GM23338 (cell line): ENCODE measurements around the gene TTC3. TPM values are rescaled to one million over a fixed set of nuclear protein-coding genes. Genes with fewer than 3 reads are reported as not detected.

Experiments used
- ATAC-seq: fragments of 200-7000 bp; cut with Tn5 transposase; 3 replicates; pipeline ENCODE4 v1.9.1; 2020
- DNase-seq: peaks from one replicate; pipeline ENCODE4 v3.0.0-alpha.2; 2015; ENCODE audit warnings: low spot score
- H2AFZ ChIP-seq: fragments of 200-600 bp; sonication (generic); 2 replicates; pipeline ENCODE4 v1.8.0; 2016; ENCODE audit warnings: antibody characterized with exemption, mild to moderate bottlenecking, moderate library complexity
- H3F3A ChIP-seq: fragments of 200-600 bp; sonication (generic); replicated peaks from 2 replicates; pipeline ENCODE4 v1.8.0; 2017; ENCODE audit warnings: antibody characterized with exemption, mixed run types, low read depth
- H3K27ac ChIP-seq: fragments of 200-600 bp; sonication (generic); 2 replicates; pipeline ENCODE4 v1.6.1; 2016; ENCODE audit warnings: low read depth
- H3K27me3 ChIP-seq: fragments of 200-600 bp; sonication (generic); 2 replicates; pipeline ENCODE4 v1.8.0; 2016; ENCODE audit warnings: mild to moderate bottlenecking, mixed run types, moderate library complexity; ENCODE audit not compliant: insufficient read depth
- H3K36me3 ChIP-seq: fragments of 200-600 bp; sonication (generic); 2 replicates; pipeline ENCODE4 v1.8.0; 2016; ENCODE audit warnings: mild to moderate bottlenecking; ENCODE audit not compliant: insufficient read depth
- H3K4me1 ChIP-seq: fragments of 200-600 bp; sonication (generic); 2 replicates; pipeline ENCODE4 v1.8.0; 2016; ENCODE audit warnings: mild to moderate bottlenecking, moderate library complexity; ENCODE audit not compliant: insufficient read depth
- H3K4me2 ChIP-seq: fragments of 200-600 bp; sonication (generic); 2 replicates; pipeline ENCODE4 v1.7.1; 2017; ENCODE audit warnings: mixed run types
- H3K4me3 ChIP-seq: fragments of 200-600 bp; sonication (generic); 2 replicates; pipeline ENCODE4 v1.6.1; 2016; ENCODE audit warnings: mixed run types
- H3K79me2 ChIP-seq: fragments of 200-600 bp; sonication (generic); replicated peaks from 2 replicates; pipeline ENCODE4 v1.8.0; 2017; ENCODE audit warnings: mild to moderate bottlenecking; ENCODE audit not compliant: insufficient read depth
- H3K9me2 ChIP-seq: fragments of 200-600 bp; sonication (generic); 2 replicates; pipeline ENCODE4 v1.8.0; 2017; ENCODE audit not compliant: insufficient read depth
- H4K20me1 ChIP-seq: fragments of 200-600 bp; sonication (generic); replicated peaks from 2 replicates; pipeline ENCODE4 v1.8.0; 2017; ENCODE audit warnings: mild to moderate bottlenecking; ENCODE audit not compliant: insufficient read depth
- H3K27ac Mint-ChIP-seq: 2 replicates; pipeline ENCODE4 v1.8.0; 2020; ENCODE audit warnings: inconsistent platforms, mild to moderate bottlenecking, moderate library complexity, mixed read lengths
- H3K27me3 Mint-ChIP-seq: 3 replicates; pipeline ENCODE4 v1.8.0; 2022; ENCODE audit warnings: low read depth, mild to moderate bottlenecking, moderate library complexity, mixed read lengths, inconsistent platforms; ENCODE audit not compliant: insufficient read depth, poor library complexity
- H3K36me3 Mint-ChIP-seq: 3 replicates; pipeline ENCODE4 v1.8.0; 2021; ENCODE audit warnings: low read depth, mild to moderate bottlenecking, inconsistent platforms, moderate library complexity, mixed read lengths
- H3K4me1 Mint-ChIP-seq: 3 replicates; pipeline ENCODE4 v1.8.0; 2020; ENCODE audit warnings: mild to moderate bottlenecking, inconsistent platforms, mixed read lengths
- H3K4me3 Mint-ChIP-seq: 3 replicates; pipeline ENCODE4 v1.8.0; 2021; ENCODE audit warnings: moderate library complexity, mild to moderate bottlenecking, inconsistent platforms, mixed read lengths
- H3K9me3 Mint-ChIP-seq: 3 replicates; pipeline ENCODE4 v1.8.0; 2020; ENCODE audit warnings: moderate library complexity, mild to moderate bottlenecking, inconsistent platforms, mixed read lengths
- CREB1 ChIP-seq: fragments of 250-450 bp; sonication (Bioruptor Pico); IDR thresholded peaks from 2 replicates; pipeline ENCODE4 v1.5.0; 2020; ENCODE audit warnings: low read depth, mild to moderate bottlenecking, moderate library complexity
- EZH2 ChIP-seq: fragments of 200-600 bp; sonication (generic); IDR thresholded peaks from one replicate; pipeline ENCODE4 v1.8.0; 2017; ENCODE audit warnings: antibody characterized with exemption, mild to moderate bottlenecking, low read depth; ENCODE audit not compliant: unreplicated experiment
- EZH2phosphoT487 ChIP-seq: fragments of 200-600 bp; sonication (generic); IDR thresholded peaks from one replicate; pipeline ENCODE4 v1.8.1; 2018; ENCODE audit warnings: antibody characterized with exemption; ENCODE audit not compliant: unreplicated experiment
- POLR2AphosphoS5 ChIP-seq: IDR thresholded peaks from 2 replicates; pipeline ENCODE4 v1.6.1; 2016; ENCODE audit warnings: antibody characterized with exemption, low read depth
- ZNF114 ChIP-seq: fragments of 250-450 bp; sonication (Bioruptor Pico); IDR thresholded peaks from 2 replicates; pipeline ENCODE4 v1.5.0; 2020; ENCODE audit warnings: mild to moderate bottlenecking, moderate library complexity
- ZNF331 ChIP-seq: fragments of 250-450 bp; sonication (Bioruptor Pico); IDR thresholded peaks from 2 replicates; pipeline ENCODE4 v1.5.0; 2020; ENCODE audit warnings: low read depth, mild to moderate bottlenecking, moderate library complexity
- polyA plus RNA-seq: library from polyadenylated mRNA; unstranded; fragments of >200 nt; fragmentation: Nextera tagmentation; extraction: Ambion mirVana; gene quantifications from 2 replicates; pipeline ENCODE4 v1.2.1, GENCODE V29; 2016
- total RNA-seq: library from RNA; depleted of rRNA; stranded (reverse); fragments of >200 nt; shearing (Covaris generic); gene quantifications from 2 replicates; pipeline ENCODE4 v1.2.3, GENCODE V29; 2014
- TF ChIP-seq, protein P1 (sequence below), 2 experiments: fragments of 200-600 bp in 1 of 2; sonication (generic) in 1 of 2; conservative IDR thresholded peaks; 2 replicates each; pipeline versions ENCODE4 v1.5.1 to v1.6.1; 2016 to 2017; ENCODE audit warnings: antibody characterized with exemption in 2 of 2, low read depth in 2 of 2, mild to moderate bottlenecking in 2 of 2, moderate library complexity in 1 of 2
- TF ChIP-seq, protein P2 (sequence below): fragments of 250-450 bp; sonication (Bioruptor Pico); IDR thresholded peaks from 2 replicates; pipeline ENCODE4 v1.5.0; 2020; ENCODE audit warnings: mild to moderate bottlenecking, moderate library complexity
- TF ChIP-seq, protein P3 (sequence below): IDR thresholded peaks from one replicate; pipeline ENCODE4 v1.6.1; 2018; ENCODE audit warnings: antibody characterized with exemption; ENCODE audit not compliant: unreplicated experiment

Gene TTC3
- total and polyA plus RNA-seq, 2 experiments from 2014 or later = 28.9 to 48.6 TPM

DNA sequence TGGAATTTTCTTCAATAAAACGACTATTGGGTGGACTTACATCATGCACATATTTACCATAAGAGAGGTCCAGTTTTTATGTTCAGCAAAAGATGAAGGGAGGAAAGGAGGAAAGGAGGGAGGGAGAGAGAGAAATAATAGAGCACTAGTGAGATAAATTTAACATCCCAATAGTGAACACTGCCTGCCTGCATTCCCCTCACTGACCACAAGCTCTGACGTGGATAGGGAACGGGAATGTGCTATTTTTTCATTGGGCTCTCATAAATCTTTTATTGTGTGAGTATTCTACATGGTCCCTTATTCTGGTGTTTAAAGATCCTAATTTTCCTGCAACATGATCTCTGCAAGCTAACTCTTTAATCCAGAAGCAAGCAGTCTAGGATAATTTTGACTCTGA is 82.1 kb downstream of the TTC3 start:
- Histone ChIP-seq H3K79me2 (no peaks in the 10 kb centered on the region), H3K4me3 (no peak overlapping the region), H3K27ac (no peak overlapping the region), H3F3A (0 out of 2 replicates have a peak, but pooled peaks cover 3% of the 10 kb centered on the region), H2AFZ (no peak overlapping the region), H3K27me3 (no peaks in the 10 kb centered on the region), H3K9me2 (no peaks in the 10 kb centered on the region), H3K4me1 (peaks cover 5% of the 10 kb centered on the region; the same call in 1 of the 2 replicates), H3K4me2 (no peak overlapping the region), H3K36me3 (no peaks in the 10 kb centered on the region), H4K20me1 (no peaks in the 10 kb centered on the region)
- ATAC-seq (peak; percentile 80), DNase-seq (peak; percentile 51)
- H3K27ac Mint-ChIP-seq = peak overlapping the region; percentile 23; the same call in 1 of the 2 replicates
- peaks cover 8% of the 10 kb centered on the region for H3K4me1 Mint-ChIP-seq
- H3K36me3 Mint-ChIP-seq = no peaks in the 10 kb centered on the region
- no peaks in the 10 kb centered on the region for H3K9me3 Mint-ChIP-seq
- TF ChIP-seq CREB1 (CRISPR knock-in tag) (peak; percentile 45; the same call in 1 of the 2 replicates), EZH2 (no peak)
- TF ChIP-seq, protein P1, sequence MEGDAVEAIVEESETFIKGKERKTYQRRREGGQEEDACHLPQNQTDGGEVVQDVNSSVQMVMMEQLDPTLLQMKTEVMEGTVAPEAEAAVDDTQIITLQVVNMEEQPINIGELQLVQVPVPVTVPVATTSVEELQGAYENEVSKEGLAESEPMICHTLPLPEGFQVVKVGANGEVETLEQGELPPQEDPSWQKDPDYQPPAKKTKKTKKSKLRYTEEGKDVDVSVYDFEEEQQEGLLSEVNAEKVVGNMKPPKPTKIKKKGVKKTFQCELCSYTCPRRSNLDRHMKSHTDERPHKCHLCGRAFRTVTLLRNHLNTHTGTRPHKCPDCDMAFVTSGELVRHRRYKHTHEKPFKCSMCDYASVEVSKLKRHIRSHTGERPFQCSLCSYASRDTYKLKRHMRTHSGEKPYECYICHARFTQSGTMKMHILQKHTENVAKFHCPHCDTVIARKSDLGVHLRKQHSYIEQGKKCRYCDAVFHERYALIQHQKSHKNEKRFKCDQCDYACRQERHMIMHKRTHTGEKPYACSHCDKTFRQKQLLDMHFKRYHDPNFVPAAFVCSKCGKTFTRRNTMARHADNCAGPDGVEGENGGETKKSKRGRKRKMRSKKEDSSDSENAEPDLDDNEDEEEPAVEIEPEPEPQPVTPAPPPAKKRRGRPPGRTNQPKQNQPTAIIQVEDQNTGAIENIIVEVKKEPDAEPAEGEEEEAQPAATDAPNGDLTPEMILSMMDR (conservative IDR thresholded peaks at IDR 0.05; ENCODE audit: low read depth in 2 of 2) = peak in 1 of 2 experiments; percentile 36; a peak in 1 of 4 replicates
- H3K27me3 Mint-ChIP-seq = no peaks in the 10 kb centered on the region
- H3K4me3 Mint-ChIP-seq = no peak overlapping the region

DNA sequence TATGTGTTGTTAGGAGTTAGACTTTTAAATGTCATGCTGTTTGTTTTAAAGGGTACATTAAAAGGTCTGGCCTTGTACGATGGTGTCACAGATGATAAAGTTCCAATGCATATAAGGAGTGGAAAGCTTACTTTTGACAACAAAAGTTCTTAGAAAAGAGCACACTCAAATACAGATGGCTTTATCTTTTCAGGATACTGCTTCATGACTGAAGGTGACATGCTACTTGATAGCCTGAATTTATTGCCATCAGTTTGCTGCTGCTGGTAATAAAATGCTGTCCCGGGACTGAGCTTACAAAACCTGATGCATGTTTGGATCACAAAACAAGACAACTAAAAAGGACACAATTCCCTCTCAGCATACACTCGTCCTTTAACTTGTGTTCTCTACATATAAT is 84.9 kb downstream of the TTC3 start:
- H3K9me2 ChIP-seq = no peaks in the 10 kb centered on the region
- no peak overlapping the region for H3K4me3 ChIP-seq
- ATAC-seq = no peak
- no peak overlapping the region for H3K27ac ChIP-seq
- no peak overlapping the region for H3K4me2 ChIP-seq
- Mint-ChIP-seq H3K4me3 (no peak overlapping the region), H3K4me1 (peaks cover 8% of the 10 kb centered on the region), H3K9me3 (no peaks in the 10 kb centered on the region), H3K36me3 (peaks cover 4% of the 10 kb centered on the region; the same call in 2 of the 3 replicates), H3K27me3 (no peaks in the 10 kb centered on the region), H3K27ac (no peak overlapping the region)
- H3K4me1 ChIP-seq = peaks cover 5% of the 10 kb centered on the region; the same call in 1 of the 2 replicates
- H2AFZ ChIP-seq = no peak overlapping the region
- DNase-seq = no peak
- H3K79me2 ChIP-seq = no peaks in the 10 kb centered on the region
- H3K27me3 ChIP-seq = no peaks in the 10 kb centered on the region
- 0 out of 2 replicates have a peak, but pooled peaks cover 3% of the 10 kb centered on the region for H3F3A ChIP-seq
- no peaks in the 10 kb centered on the region for H3K36me3 ChIP-seq
- H4K20me1 ChIP-seq = no peaks in the 10 kb centered on the region
- TF ChIP-seq, protein P2, sequence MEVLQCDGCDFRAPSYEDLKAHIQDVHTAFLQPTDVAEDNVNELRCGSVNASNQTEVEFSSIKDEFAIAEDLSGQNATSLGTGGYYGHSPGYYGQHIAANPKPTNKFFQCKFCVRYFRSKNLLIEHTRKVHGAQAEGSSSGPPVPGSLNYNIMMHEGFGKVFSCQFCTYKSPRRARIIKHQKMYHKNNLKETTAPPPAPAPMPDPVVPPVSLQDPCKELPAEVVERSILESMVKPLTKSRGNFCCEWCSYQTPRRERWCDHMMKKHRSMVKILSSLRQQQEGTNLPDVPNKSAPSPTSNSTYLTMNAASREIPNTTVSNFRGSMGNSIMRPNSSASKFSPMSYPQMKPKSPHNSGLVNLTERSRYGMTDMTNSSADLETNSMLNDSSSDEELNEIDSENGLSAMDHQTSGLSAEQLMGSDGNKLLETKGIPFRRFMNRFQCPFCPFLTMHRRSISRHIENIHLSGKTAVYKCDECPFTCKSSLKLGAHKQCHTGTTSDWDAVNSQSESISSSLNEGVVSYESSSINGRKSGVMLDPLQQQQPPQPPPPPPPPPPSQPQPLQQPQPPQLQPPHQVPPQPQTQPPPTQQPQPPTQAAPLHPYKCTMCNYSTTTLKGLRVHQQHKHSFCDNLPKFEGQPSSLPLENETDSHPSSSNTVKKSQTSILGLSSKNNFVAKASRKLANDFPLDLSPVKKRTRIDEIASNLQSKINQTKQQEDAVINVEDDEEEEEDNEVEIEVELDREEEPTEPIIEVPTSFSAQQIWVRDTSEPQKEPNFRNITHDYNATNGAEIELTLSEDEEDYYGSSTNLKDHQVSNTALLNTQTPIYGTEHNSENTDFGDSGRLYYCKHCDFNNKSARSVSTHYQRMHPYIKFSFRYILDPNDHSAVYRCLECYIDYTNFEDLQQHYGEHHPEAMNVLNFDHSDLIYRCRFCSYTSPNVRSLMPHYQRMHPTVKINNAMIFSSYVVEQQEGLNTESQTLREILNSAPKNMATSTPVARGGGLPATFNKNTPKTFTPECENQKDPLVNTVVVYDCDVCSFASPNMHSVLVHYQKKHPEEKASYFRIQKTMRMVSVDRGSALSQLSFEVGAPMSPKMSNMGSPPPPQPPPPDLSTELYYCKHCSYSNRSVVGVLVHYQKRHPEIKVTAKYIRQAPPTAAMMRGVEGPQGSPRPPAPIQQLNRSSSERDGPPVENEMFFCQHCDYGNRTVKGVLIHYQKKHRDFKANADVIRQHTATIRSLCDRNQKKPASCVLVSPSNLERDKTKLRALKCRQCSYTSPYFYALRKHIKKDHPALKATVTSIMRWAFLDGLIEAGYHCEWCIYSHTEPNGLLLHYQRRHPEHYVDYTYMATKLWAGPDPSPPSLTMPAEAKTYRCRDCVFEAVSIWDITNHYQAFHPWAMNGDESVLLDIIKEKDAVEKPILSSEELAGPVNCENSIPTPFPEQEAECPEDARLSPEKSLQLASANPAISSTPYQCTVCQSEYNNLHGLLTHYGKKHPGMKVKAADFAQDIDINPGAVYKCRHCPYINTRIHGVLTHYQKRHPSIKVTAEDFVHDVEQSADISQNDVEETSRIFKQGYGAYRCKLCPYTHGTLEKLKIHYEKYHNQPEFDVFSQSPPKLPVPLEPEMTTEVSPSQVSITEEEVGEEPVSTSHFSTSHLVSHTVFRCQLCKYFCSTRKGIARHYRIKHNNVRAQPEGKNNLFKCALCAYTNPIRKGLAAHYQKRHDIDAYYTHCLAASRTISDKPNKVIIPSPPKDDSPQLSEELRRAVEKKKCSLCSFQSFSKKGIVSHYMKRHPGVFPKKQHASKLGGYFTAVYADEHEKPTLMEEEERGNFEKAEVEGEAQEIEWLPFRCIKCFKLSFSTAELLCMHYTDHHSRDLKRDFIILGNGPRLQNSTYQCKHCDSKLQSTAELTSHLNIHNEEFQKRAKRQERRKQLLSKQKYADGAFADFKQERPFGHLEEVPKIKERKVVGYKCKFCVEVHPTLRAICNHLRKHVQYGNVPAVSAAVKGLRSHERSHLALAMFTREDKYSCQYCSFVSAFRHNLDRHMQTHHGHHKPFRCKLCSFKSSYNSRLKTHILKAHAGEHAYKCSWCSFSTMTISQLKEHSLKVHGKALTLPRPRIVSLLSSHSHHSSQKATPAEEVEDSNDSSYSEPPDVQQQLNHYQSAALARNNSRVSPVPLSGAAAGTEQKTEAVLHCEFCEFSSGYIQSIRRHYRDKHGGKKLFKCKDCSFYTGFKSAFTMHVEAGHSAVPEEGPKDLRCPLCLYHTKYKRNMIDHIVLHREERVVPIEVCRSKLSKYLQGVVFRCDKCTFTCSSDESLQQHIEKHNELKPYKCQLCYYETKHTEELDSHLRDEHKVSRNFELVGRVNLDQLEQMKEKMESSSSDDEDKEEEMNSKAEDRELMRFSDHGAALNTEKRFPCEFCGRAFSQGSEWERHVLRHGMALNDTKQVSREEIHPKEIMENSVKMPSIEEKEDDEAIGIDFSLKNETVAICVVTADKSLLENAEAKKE = no peak
- TF ChIP-seq CREB1 (CRISPR knock-in tag) = no peak
- TF ChIP-seq, protein P3, sequence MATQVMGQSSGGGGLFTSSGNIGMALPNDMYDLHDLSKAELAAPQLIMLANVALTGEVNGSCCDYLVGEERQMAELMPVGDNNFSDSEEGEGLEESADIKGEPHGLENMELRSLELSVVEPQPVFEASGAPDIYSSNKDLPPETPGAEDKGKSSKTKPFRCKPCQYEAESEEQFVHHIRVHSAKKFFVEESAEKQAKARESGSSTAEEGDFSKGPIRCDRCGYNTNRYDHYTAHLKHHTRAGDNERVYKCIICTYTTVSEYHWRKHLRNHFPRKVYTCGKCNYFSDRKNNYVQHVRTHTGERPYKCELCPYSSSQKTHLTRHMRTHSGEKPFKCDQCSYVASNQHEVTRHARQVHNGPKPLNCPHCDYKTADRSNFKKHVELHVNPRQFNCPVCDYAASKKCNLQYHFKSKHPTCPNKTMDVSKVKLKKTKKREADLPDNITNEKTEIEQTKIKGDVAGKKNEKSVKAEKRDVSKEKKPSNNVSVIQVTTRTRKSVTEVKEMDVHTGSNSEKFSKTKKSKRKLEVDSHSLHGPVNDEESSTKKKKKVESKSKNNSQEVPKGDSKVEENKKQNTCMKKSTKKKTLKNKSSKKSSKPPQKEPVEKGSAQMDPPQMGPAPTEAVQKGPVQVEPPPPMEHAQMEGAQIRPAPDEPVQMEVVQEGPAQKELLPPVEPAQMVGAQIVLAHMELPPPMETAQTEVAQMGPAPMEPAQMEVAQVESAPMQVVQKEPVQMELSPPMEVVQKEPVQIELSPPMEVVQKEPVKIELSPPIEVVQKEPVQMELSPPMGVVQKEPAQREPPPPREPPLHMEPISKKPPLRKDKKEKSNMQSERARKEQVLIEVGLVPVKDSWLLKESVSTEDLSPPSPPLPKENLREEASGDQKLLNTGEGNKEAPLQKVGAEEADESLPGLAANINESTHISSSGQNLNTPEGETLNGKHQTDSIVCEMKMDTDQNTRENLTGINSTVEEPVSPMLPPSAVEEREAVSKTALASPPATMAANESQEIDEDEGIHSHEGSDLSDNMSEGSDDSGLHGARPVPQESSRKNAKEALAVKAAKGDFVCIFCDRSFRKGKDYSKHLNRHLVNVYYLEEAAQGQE = no peak
- TF ChIP-seq ZNF331 (CRISPR knock-in tag) = no peak
- TF ChIP-seq EZH2phosphoT487 = no peak
- no peak for TF ChIP-seq EZH2
- no peak for TF ChIP-seq ZNF114
- no peak for TF ChIP-seq POLR2AphosphoS5
